ENCODE data around the gene MAB21L4.

Gene MAB21L4

DNA sequence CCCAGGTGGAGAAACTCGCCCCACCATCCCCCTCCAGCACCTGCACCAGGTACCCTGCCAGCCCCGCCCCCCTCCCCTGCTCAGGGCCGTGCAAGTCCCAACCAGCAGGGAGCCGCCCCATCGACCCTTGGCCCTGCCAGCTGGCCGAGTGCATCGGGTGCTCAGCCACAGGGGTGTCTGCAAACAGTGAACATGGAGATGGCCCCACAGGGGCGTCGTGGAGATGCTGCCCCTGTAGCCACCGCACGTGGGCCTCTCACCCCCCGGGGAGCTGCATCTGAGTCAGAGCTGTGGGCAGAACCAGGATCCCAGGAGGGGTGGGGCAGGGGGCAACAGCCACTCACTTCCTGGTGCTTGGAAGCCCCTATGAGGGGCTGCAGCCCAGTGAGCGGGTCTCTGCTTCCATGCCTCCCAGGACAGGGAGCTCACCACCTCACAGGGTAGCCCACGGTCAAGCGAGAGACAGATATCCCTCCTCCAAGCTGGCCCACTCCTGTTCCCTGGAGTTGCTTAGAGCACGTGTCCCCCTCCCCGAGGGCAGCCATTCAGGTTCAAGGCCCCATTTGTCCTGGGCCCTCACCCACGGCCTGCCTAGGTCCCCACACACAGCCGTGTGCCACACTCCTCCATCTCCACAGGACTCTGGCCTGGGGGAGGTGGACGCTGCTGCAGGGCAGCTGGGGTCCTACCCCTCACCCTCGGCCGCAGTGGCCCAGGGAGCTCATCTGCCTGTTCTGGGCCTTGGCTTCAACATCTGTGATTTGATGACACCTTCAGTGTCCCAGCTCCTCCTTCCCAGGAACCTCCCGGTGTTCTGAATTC lies 1.1 kb upstream of the MAB21L4 start:
- DNase-seq (ENCODE audit: low read depth in 1 of 2, low spot score in 1 of 2) = no peak

DNA sequence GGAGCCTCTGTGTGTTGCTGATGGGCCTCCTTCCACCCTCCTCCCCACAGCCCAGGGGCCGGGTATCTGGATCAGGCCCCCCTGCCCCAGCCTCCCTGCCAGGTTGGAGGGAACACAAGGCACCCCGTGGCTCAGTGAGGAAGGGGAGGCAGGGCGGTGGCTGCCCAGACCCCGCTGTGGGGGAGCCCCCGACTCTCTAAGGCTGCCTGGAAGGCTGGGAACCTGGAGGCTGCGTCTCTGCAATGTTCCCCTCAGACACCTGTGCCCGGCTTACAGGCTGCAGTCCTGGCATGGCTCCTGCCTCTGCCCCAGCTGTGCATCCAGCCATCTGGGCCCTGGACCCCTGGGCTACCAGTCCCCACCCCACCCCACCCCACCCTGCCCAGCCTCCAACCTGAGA lies 438 bp upstream of the MAB21L4 start:
- no peak for DNase-seq (ENCODE audit: low read depth in 1 of 2, low spot score in 1 of 2)

DNA sequence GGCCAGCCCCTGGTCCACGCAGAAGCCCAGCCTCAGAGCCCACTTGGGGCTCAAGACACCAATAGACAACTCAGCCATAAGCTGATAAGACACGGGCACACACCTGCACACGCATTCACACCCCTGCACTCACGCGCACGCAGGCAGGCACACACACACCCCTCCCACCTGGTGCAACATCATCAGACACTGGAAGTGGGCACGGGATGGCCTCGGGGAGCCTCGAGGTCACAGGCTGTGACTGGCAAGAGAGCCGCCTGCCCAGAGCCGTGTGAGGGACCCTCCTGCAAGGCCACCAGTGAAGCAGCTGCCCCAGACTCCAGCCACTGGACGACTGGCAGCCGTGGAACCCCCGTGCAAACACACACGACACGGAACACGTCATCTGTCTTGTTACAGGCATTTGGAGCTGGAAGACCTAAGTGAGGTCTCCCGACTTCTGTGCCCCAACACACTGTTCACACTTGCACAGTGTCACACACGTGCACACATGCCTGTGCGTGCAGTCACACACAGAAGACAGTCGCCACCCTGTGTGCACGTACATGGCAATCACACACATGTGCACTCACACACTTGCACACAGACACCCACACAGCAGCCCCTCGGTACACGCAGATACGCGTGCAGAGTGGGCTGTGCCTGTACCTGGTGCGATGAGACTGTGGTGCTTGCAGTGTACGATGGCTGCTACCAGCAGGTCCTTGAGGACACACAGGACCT lies 959 bp downstream of the MAB21L4 start:
- DNase-seq (ENCODE audit: low read depth in 1 of 2, low spot score in 1 of 2) = no peak

DNA sequence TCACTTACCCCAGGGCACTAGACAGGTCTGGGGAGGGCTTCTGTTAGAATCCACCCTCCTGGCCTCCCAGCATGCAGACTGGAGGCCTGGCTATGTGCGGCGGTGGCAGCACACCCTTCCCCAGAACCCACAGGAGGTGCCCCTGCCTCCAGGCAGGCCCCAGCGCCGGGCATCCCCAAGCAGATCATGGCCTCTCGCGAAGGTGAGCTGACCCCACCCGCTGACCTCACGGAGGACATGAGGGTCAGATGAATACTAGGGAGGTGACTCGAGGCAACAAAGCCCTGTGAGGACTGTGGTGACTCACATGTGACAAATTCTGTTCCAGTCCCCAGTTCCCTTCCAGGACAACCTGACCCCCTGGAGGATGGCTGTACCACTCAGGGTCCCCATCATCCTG lies 1.9 kb downstream of the MAB21L4 start:
- no peak for DNase-seq (ENCODE audit: low read depth in 1 of 2, low spot score in 1 of 2)

DNA sequence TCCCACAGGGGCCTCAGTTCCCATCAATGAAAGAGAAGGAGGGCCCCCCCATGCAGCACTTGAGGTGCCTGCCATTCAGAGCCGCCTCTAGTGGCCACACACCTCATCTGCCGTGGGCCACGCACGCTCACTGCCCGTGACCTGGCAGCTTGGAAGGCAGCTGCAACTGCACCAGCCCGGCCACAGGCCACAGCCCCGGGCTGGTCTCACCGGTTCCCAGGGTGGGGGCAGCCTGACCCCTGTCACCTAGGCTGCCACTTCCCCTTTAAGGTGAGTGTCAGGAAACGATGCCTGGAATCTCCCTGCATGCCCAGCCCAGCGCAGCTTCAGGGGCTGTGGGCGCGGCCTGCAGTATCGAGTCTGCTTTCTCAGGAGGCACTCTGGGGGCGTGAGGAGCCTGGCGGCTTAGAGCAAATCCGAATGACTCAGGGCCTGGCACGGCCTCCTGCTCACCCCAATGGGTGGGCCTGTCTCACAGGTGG lies 2.6 kb downstream of the MAB21L4 start:
- no peak for DNase-seq (ENCODE audit: low read depth in 1 of 2, low spot score in 1 of 2)

DNA sequence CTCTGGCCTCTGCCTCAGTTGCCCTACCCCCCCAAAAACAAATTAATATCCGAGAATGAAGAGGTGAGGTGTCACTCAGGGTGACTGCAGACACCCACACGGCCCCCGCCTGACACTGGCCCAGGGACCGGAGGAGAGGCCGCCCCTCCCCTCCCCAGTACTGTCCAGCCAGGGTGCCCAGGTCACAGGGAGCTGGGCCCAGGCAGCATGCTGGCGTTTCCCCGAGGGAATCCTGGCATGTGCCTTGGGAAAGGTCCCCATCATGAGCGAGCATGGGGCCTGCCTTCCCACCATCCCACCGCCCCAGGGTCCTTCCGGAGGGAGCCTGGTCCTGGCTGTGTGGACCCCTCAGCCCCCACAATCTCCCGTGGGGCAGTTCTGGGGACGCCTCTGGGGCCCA lies 3.0 kb downstream of the MAB21L4 start:
- DNase-seq (ENCODE audit: low read depth in 1 of 2, low spot score in 1 of 2) = no peak

DNA sequence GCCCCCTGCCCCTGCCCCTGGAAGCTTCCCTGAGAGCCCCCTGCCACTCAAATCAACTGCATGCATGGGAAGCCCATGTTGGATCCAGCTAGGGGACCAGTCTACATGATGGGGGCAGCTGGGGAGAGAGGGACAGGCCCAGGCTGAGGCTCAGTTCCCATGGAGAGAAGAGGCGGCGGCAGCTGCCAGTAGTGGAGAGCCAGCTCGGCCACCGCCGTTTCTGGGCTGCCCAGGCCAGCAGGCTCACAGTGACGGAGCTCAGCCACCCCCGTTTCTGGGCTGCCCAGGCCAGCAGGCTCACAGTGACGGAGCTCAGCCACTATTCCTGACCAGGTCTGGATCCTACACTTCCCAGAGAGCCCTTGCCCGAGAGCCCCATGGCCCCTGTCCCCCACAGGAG lies 3.6 kb downstream of the MAB21L4 start:
- DNase-seq (ENCODE audit: low read depth in 1 of 2, low spot score in 1 of 2) = no peak

DNA sequence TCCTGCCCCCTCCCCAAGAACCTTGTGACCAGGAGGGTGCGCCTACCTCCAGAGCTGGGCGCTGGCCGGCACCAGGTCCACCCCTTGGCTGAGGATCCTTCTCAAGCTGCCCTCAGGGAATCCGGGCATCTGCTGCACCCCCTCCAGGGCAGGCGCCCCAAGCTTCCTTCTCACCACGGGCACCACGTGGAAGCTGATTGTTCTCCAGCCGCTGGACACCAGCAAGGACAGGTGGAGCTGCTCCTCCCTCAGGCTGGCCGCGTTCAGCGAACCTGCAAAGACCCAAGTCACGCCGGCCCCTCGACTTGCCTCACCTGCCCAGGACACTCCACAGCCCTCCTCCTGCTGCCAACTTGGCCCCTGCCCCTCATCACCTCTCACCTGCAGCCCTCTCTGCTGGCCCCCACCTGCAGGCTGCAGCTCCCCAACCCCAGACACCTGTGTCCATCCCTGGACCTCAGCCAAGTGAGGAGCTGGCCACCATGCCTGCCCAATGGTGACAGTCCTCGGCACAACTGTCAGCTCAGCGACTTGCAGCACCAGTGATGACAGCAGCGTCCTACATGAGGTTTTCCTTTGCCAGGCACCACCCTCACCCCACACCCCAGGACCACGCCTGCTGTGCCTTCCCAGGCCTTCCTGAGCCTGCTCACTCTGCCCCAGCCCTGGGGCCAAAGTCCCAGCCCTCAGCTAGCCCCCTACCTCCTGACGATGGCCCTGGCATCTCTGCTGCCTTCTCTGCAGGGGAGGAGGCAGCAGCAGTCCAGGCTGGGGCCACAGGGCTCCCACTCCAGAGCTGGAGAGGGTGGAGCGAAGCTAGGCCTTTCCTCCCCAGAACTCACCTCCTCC lies 4.2 kb downstream of the MAB21L4 start:
- no peak for DNase-seq (ENCODE audit: low read depth in 1 of 2, low spot score in 1 of 2)

DNA sequence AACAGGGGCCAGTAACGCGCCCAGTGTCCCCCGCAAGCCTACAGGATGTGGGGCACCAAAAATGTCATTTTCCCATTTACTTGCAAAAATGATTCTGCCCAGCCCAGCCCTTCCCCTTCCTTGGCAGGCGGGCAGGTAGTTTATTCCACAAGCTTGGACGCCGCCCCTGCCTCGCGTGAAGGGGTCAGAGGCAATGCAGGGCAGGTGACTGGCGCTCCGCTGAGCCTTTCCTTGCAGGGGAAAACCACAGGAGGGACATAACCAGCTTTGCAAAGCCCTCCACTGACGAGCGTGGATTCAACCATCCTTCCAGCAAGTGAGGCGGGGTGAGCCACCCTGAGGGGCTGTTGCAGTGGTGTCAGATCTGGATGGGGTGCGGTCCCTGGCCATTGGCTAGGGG lies 5.3 kb downstream of the MAB21L4 start:
- DNase-seq (ENCODE audit: low read depth in 1 of 2, low spot score in 1 of 2) = no peak

DNA sequence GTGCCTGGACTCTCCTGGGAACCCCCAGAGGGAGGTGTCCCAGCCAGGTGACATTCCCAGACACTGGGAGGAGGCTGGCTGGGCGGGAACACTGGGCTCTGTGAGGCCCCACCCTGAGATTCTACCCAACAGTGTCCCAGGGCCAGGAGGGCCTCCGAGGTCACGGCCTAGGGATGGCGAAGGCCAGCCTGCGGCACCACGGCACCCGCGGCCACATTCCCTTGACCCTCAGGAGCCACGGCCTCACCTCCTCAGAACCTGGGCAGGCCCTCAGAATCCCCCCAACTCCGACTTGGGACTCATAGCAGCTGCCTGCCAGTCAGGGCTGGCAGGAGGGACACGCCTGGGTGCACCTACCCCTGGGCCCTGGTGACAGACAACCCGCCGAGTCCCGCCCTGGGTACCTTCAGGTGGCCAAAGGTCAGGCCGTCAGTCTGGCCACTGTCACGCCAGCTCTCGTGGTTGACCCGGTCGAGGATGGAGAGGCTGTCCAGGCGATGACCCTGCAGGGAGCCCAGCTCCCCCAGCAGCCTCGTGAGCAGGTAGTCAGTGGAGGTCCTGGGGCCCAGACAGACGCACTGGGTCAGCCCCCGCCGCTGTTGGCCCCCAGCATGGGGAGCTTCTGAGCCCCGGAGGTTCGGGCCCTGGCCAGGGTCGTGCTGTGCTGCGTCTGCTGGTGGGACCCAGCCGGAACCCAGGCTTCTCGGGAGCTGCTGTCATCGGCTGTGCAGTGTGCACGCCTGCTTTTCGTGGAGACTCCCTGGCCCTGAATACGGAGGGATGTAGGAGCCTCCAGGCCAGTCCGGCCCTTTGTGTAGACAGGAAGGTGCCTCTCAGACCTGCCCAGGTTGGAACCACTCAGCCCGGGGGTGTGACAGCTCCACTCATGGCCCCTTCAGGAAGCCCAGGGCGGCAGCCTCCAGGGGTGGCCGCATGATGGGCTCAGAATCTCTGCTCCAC lies 6.1 kb downstream of the MAB21L4 start:
- DNase-seq (ENCODE audit: low read depth in 1 of 2, low spot score in 1 of 2) = no peak

DNA sequence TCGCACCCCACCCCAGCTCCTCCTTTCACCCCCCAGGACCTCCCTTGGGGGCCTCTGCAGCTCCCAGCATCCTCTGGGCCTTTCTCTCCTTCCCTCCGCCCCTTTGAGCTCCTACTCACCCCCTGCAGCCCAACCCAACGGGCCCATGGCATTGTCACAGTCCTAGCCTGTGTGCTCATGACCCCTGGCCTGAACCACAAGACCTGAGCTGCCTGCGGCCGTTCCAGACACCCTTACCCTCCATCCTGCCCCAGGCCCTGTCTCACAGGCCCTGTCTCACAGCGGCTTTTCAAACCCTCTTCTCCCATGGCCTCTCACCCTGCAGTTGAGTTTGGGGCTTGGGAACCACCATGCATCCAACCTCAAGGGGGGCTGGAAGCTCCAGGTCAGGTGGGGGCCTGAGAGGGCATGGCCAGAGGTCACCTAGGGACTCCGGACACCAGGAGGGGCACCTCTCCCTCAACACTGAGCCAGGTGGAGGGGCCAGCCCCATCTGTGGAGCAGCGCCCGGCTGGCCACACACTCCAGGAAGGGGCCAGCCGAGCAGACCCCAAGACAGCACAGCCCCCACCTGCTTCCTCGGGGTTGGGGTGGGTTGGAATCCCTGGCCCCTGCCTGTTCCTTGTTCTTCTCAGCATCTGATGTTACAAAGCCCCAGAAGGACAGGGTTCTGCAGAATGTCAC lies 6.9 kb downstream of the MAB21L4 start:
- DNase-seq (ENCODE audit: low read depth in 1 of 2, low spot score in 1 of 2) = no peak

DNA sequence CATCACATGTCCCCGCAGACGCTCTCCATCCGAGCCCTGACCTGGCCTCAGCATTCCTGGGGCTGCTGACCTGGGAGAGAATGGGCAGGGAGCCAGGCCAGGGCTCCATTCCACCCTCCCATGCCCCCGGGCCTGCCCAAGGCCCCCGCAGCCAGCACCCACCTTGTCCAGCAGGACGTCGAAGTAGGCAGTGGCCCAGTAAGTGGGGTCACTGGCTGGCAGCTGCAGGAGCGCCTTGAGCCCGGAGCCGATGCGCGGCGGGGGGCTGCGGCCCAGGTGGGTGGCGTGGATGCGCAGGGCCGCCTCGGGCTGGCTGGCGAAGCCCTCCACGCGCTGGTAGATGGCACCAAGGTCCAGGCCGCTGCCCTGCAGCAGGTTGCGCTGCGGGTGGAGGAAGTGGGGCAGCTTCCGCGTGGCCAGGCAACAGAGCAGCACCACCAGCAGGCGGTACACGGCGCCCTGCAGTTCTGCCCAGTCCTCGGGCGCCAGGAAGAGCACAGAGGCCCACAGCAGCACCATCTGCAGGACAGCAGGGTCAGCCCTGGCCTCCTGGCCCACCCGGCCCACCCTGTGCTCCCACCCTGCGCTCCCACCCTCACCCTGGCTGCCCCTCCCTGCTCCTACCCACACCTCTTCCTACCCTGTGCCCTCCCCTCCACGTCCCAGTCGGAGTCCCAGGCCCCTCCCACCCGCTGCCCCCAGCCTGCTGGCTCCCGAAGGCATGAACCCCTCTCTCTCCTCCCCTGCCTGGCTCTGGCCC lies 7.6 kb downstream of the MAB21L4 start:
- no peak for DNase-seq (ENCODE audit: low read depth in 1 of 2, low spot score in 1 of 2)

DNA sequence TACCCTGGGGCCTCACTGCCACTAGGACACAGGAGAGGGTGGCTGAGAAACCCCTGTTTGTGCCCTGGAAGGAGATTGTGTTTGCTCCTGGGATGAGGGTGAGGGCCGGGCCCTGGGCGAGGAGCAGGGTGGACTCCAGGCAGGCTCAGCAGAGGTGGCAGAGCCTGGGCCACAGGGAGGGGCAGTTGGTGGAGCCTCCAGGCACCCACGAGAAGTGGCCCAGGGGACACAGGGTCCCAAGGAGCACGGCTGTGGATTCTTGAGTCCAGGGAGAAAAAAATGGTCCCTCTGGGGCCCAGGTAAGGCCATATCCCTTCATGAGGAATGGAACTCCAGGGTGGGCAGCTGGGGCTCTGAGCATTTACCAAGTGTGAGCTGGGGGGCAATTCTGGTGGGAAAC lies 8.3 kb downstream of the MAB21L4 start:
- no peak for DNase-seq (ENCODE audit: low read depth in 1 of 2, low spot score in 1 of 2)

DNA sequence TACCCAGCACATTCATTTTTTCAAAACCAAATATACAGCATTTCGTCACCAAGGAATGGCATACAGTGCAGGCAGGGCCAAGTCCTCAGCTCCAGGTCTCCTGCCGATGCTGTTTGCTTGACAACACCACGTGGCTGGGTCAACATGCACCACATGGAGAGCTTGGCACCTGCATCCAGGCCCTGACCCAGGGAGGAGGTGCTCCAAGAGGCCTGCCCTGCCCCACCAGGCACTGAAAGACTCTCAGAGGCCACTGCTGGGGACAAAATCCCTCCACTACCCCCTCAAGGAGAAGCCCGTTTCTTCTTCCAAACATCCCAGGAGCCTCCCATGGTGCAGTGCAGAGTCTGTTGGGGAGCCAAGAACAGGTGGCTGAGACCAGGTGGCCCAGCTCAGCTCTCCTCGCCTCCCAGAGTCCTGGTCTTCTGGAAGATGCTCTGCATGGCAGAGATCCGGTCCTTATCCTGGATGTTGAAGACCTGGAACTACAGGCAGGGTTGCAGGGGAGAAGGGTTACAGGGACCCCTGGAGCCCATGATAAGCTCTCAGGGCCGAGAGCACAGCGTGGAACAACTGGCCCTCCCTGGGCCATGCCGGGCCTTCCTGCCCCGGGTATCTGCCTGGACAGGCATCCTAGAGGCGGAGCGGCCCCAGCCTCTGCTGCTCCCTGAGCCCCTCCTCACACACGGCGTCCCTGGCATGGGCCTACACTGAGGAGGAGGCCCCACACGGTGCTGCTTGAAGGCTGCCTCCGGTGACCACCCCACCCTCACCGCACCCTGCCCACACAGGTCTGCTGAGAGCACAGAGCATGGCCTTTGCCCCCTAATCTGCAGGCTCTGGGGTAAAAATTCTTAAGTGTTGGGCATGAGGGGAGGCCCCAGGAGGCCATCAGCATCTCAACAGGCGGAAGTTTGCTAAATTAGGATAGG lies 9.0 kb downstream of the MAB21L4 start:
- no peak for DNase-seq (ENCODE audit: low read depth in 1 of 2, low spot score in 1 of 2)

DNA sequence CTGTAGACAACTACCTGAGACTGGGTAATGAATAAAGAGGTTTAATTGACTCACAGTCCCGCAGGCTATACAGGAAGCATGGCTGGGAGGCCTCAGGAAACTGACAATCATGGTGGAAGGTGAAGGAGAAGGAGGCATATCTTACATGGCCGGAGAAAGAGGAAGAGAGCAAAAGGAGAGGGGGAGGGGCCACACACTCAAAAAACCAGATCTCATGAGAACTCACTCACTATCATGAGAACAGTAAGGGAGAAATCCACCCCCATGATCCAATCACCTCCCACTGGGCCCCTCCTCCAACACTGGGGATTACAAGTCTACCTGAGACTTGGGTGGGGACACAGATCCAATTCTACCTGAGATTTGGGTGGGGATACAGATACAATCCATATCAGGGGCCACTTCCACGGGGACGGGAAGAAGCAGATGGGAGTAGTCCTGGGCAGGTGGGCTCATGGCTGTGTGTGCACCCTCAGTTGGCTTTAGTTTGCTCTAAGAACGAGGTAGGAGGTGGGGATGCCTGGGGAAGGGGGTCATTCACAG lies 9.9 kb downstream of the MAB21L4 start:
- DNase-seq (ENCODE audit: low read depth in 1 of 2, low spot score in 1 of 2) = no peak

DNA sequence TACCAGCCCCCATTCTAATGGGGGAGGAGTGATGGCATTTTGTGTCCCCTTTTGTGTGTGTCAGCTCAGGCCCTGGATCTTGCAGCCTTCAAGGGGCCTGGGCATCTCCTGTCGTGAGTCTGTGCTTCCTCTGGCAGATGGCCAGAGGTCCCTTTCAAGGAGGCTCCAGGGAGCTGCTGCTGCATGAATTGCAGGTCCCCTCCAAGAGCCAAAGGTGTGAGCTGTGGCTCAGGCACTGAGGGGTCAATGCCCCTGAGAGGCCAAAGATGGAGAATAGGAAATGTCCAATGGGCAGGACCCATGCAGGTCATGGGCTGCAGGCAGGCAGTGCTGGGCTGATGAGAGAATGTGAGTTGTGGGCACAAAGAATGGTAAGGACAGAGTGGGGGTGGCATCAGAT lies 10.4 kb downstream of the MAB21L4 start:
- DNase-seq (ENCODE audit: low read depth in 1 of 2, low spot score in 1 of 2) = no peak

DNA sequence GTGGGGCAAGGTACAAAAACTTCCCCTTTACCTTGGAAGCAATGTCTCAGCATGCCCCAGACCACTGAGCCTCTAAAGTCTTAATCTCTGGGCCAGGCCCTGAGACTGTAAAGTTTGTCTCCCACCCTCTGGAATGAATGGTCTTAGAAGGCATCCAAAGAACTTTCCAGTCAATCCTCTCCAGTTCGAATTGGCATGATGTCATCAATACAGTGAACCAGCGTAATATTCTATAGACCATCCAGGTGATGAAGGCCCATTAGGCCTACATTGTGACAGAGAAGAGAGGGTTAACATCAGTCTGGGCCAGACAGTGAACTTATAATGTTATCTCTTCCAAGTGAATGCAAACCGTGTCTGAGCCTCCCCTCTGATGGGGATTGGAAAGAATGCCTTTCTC lies 11.2 kb downstream of the MAB21L4 start:
- no peak for DNase-seq (ENCODE audit: low read depth in 1 of 2, low spot score in 1 of 2)

DNA sequence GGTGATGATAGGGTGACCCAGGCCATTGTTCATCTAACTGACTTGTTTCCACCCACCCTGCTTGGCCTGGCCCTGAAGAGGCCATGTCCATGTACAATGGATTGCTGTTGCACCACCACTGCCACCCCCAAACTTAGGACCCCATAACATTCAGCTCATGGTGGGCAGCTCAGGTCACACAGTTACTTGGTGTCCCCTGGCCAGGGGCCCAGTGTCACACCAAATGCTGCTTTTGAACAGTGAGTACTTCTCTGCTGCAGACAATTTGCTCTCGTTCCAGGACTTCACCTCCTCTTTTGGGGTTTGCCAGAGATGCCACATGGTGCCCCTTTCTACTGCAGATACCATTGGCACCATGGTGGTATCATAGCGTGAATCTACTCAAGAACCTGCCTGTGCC lies 11.7 kb downstream of the MAB21L4 start:
- no peak for DNase-seq (ENCODE audit: low read depth in 1 of 2, low spot score in 1 of 2)
